HepG2 (cell line): ENCODE measurements around the gene IQCK. TPM values are rescaled to one million over a fixed set of nuclear protein-coding genes. Genes with fewer than 3 reads are reported as not detected.

Experiments
- ATF3 ChIP-seq: sonication (generic); formaldehyde crosslinking; IDR thresholded peaks from 2 replicates; pipeline ENCODE4 v1.4.0; 2020; ENCODE audit warnings: missing genetic modification reagents
- FOXO4 ChIP-seq: sonication (generic); formaldehyde crosslinking; conservative IDR thresholded peaks from 2 replicates; pipeline ENCODE4 v1.8.1; 2023; ENCODE audit warnings: missing genetic modification reagents
- GATAD2A ChIP-seq: IDR thresholded peaks from 2 replicates; pipeline ENCODE4 v1.6.1; 2016
- GPN1 ChIP-seq: sonication (generic); formaldehyde crosslinking; IDR thresholded peaks from 2 replicates; pipeline ENCODE4 v1.5.1; 2020; ENCODE audit warnings: missing genetic modification reagents, borderline replicate concordance
- GZF1 ChIP-seq: sonication (generic); formaldehyde crosslinking; IDR thresholded peaks from 2 replicates; pipeline ENCODE4 v1.5.1; 2020; ENCODE audit warnings: mild to moderate bottlenecking, missing genetic modification reagents
- HDAC1 ChIP-seq: sonication (generic); formaldehyde crosslinking; IDR thresholded peaks from 2 replicates; pipeline ENCODE4 v1.5.1; 2020; ENCODE audit warnings: mild to moderate bottlenecking, missing genetic modification reagents
- HMGXB4 ChIP-seq, 2 experiments: sonication (generic) in 1 of 2; formaldehyde crosslinking in 1 of 2; IDR thresholded peaks; 2 replicates each; pipeline versions ENCODE4 v1.4.0 to v1.6.1; 2018 to 2020; ENCODE audit warnings: missing genetic modification reagents in 2 of 2, borderline replicate concordance in 1 of 2, low read depth in 1 of 2, mild to moderate bottlenecking in 1 of 2, missing biosample characterization in 1 of 2
- ISX ChIP-seq: sonication (generic); formaldehyde crosslinking; conservative IDR thresholded peaks from 2 replicates; pipeline ENCODE4 v1.5.0; 2020; ENCODE audit warnings: missing genetic modification reagents
- KAT7 ChIP-seq: IDR thresholded peaks from 2 replicates; pipeline ENCODE4 v1.6.1; 2018; ENCODE audit warnings: borderline replicate concordance, missing compliant biosample characterization
- KLF11 ChIP-seq: IDR thresholded peaks from 2 replicates; pipeline ENCODE4 v1.6.1; 2016; ENCODE audit warnings: missing compliant biosample characterization
- MLLT10 ChIP-seq: sonication (generic); formaldehyde crosslinking; IDR thresholded peaks from 2 replicates; pipeline ENCODE4 v1.4.0; 2020; ENCODE audit warnings: missing genetic modification reagents
- NR2C2 ChIP-seq: sonication (generic); formaldehyde crosslinking; IDR thresholded peaks from 2 replicates; pipeline ENCODE4 v1.4.0; 2020; ENCODE audit warnings: missing genetic modification reagents, mild to moderate bottlenecking, moderate library complexity, borderline replicate concordance
- PAF1 ChIP-seq: IDR thresholded peaks from 2 replicates; pipeline ENCODE4 v1.6.1; 2016; ENCODE audit warnings: missing genetic modification reagents, missing compliant biosample characterization
- PBX2 ChIP-seq: IDR thresholded peaks from 2 replicates; pipeline ENCODE4 v1.6.1; 2016; ENCODE audit warnings: control low read depth
- RBM39 ChIP-seq: fragments of 200-400 bp; formaldehyde crosslinking; IDR thresholded peaks from one replicate; pipeline ENCODE4 v1.6.1; 2018; ENCODE audit warnings: antibody characterized with exemption, mild to moderate bottlenecking, low read depth, low read length; ENCODE audit not compliant: poor library complexity, severe bottlenecking
- RXRB ChIP-seq: IDR thresholded peaks from 2 replicates; pipeline ENCODE4 v1.6.1; 2016; ENCODE audit warnings: borderline replicate concordance, missing genetic modification reagents, missing compliant biosample characterization
- TCF7L2 ChIP-seq: IDR thresholded peaks from 2 replicates; pipeline ENCODE4 v1.6.1; 2011; ENCODE audit warnings: mild to moderate bottlenecking, low read depth, low read length, moderate library complexity
- ZBTB14 ChIP-seq: sonication (generic); formaldehyde crosslinking; IDR thresholded peaks from 2 replicates; pipeline ENCODE4 v1.4.0; 2020; ENCODE audit warnings: missing genetic modification reagents
- ZNF30 ChIP-seq: sonication (generic); formaldehyde crosslinking; IDR thresholded peaks from 2 replicates; pipeline ENCODE4 v1.5.0; 2020; ENCODE audit warnings: mild to moderate bottlenecking, missing genetic modification reagents
- ZNF574 ChIP-seq: sonication (generic); formaldehyde crosslinking; IDR thresholded peaks from 2 replicates; pipeline ENCODE4 v1.4.0; 2020; ENCODE audit warnings: missing genetic modification reagents
- polyA plus RNA-seq, 8 experiments: library from polyadenylated mRNA; depleted of rRNA in 3 of 8; stranded (reverse) in 7 of 8; unstranded in 1 of 8; fragments of >200 nt; fragmentation: Illumina TruSeq in 4 of 8; extraction: Trizol in 4 of 8; gene quantifications; 2 replicates each; pipeline versions ENCODE4 v1.2.1 to v1.2.3, GENCODE V29; 2011 to 2016; ENCODE audit warnings: low read depth in 4 of 8, missing spikeins in 1 of 8, mixed read lengths in 1 of 8; ENCODE audit not compliant: insufficient read depth in 1 of 8
- total RNA-seq, 5 experiments: library from RNA; depleted of rRNA; stranded (reverse); fragments of >200 nt; fragmentation: Illumina TruSeq; extraction: Trizol; gene quantifications; 2 replicates each; pipeline ENCODE4 v1.2.3, GENCODE V29; 2016; ENCODE audit warnings: low read depth in 1 of 5

The IQCK gene
- total and polyA plus RNA-seq, 2 of the 13 experiments (the other 11 are each of a cell fraction or from before 2014, with no cell fraction given), result 5.1 to 7.3 TPM

GRCh38 chr16:19717741-19718623 lies at the start of gene IQCK, which contains the start of gene KNOP1 (continued):
- no peak for TF ChIP-seq FOXO4
- TF ChIP-seq RBM39, result peak; percentile 84
- peak; percentile 53; the same call in 1 of the 2 replicates for TF ChIP-seq ATF3 (CRISPR knock-in tag)
- TF ChIP-seq HDAC1 (CRISPR knock-in tag), result peak; percentile 100
- TF ChIP-seq GPN1 (CRISPR knock-in tag), result peak; percentile 39; the same call in 1 of the 2 replicates
- TF ChIP-seq ISX (CRISPR knock-in tag), result peak; percentile 70; the same call in 1 of the 2 replicates
- TF ChIP-seq TCF7L2, result no peak
- peak; percentile 95 for TF ChIP-seq ZNF574 (CRISPR knock-in tag)
- TF ChIP-seq MLLT10 (CRISPR knock-in tag), result peak; percentile 14; the same call in 1 of the 2 replicates
- peak; percentile 81 for TF ChIP-seq GATAD2A (CRISPR knock-in tag)
- TF ChIP-seq RXRB (CRISPR knock-in tag), result peak; percentile 68; the same call in 1 of the 2 replicates
- TF ChIP-seq ZNF30 (CRISPR knock-in tag), result no peak
- no peak for TF ChIP-seq ZBTB14 (CRISPR knock-in tag)
- TF ChIP-seq KLF11 (CRISPR knock-in tag), result no peak
- no peak for TF ChIP-seq PAF1 (CRISPR knock-in tag)
- peak; percentile 77 to 92; a peak in 3 of 4 replicates for TF ChIP-seq HMGXB4 (CRISPR knock-in tag; IDR thresholded peaks at IDR 0.05; ENCODE audit: borderline replicate concordance in 1 of 2, low read depth in 1 of 2)
- TF ChIP-seq PBX2, result no peak
- TF ChIP-seq KAT7 (CRISPR knock-in tag), result peak; percentile 92
- TF ChIP-seq NR2C2 (CRISPR knock-in tag), result peak; percentile 100
- no peak for TF ChIP-seq GZF1 (CRISPR knock-in tag)
